ENCODE measurements around the gene GINS3.

- TF ChIP-seq CTCF (IDR thresholded peaks at IDR 0.05) (no peak), POLR2A (IDR thresholded peaks at IDR 0.05; ENCODE audit: low read depth) (no peak), POLR2AphosphoS5 (IDR thresholded peaks at IDR 0.05) (no peak), EP300 (IDR thresholded peaks at IDR 0.05) (no peak)
Measured at GRCh38 chr16:58444265-58444664, 52.0 kb downstream of the GINS3 start.
